Measurements from ENCODE around the gene PRR20C.
"Not testable (repeated sequence)": the region's sequence is repeated elsewhere in the genome, so short reads cannot be mapped to it uniquely, and the experiment has no call there.

The PRR20C gene

DNA sequence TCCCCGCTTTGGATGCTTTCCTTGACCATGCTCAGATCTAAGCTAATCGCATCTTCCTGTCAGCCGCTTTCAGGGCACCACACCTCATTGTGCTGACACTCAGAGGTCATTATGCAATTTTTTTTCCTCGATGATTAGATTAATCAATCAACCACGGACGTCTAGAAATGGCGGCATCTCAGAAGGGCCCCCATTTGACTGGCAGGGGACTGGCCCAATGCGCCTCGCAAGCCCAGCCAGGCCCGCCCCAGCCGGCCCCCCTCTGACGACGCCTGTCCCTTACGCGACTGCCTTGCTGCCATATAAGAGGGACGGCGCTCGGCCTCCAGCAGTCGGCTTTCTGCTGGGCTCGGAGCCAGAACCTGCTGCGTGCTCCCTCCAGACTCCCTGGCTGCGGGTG, at the start of gene PRR20C:
PRR20C (plus strand) TSS at position 301 of the 400 bp plus-strand sequence. CDS start 387 bp downstream, outside the sequence.
- DNase-seq, result not testable (repeated sequence)

GRCh38 chr13:57114945-57115344, 38.9 kb upstream of the PRR20C start:
- DNase-seq, result no peak

DNA sequence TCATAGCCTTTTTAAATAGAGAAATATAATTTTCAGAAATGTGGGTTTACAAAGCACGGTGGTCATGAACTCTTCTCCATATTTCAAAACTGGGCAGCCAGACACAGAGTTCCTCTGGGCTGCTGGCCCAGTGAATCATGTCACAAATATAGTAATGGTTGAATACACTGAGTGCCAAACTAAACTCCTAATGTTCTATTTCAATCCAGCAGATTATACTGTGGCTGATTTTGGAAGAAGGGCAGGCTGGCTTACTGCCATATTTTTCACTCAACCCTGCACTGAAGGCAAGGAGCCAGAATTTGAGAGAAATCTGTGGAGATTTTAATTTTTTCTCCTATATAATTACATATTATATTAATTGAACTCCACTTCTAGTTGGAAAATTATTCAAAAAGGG, 30.2 kb upstream of the PRR20C start:
- DNase-seq, result no peak

DNA sequence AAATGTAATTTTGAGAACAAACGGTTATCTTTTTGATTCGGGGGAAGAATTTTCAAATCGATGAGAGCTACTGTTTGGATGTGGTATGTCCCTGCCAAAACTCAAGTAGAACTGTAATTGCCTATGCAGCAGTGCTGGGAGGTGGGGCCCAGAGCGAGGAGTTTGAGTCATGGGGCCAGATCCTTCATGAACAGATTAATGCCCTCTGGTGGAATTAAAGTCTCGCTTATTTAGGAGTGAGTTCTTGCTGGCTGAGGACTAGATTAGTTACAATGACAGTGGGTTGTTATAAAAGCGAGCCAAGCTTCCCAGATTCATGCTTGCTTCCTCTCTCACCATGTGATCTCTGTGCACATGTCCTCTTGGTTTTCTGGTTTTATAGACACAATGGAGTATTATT, 25.0 kb upstream of the PRR20C start:
- no peak for DNase-seq

DNA sequence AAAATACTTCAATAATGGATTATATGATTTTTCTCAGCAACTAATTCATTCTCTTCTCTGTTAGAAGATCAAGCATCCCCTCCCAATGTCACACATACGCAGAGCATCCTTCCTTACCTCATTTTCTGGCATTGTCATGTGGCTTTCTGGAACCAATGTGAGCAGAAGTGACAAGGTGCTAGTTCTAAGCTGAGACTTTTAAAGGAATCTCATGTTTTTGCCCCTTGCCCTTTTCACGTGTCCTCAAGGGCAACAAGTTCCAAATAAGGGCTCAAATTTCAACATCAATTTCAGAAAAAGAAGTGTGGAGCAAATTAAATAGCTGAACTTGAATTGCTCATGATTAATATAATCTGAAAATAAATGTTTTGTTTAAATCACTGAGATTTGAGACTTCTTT, 17.8 kb upstream of the PRR20C start:
- DNase-seq, result no peak

GRCh38 chr13:57137585-57137984, 16.3 kb upstream of the PRR20C start:
- DNase-seq, result no peak

DNA sequence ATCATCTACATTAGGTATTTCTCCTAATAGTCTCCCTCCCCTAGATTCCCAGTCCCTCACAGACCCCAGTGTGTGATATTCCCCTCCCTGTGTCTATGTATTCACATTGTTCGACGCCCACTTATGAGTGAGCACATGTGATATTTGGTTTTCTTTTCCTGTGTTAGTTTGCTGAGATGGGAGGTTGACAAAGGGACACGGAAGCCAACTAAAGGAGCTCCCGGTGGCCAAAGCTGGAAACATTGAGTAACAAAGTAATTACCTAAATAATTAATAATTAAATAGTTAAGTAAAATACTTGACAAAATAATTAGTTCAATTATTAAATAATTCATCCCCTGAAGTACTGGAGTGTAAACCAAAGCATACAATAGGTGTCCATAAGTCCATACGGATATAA, 14.9 kb upstream of the PRR20C start:
- DNase-seq, result no peak

GRCh38 chr13:57139781-57140180, 14.1 kb upstream of the PRR20C start:
- not testable (repeated sequence) for DNase-seq

DNA sequence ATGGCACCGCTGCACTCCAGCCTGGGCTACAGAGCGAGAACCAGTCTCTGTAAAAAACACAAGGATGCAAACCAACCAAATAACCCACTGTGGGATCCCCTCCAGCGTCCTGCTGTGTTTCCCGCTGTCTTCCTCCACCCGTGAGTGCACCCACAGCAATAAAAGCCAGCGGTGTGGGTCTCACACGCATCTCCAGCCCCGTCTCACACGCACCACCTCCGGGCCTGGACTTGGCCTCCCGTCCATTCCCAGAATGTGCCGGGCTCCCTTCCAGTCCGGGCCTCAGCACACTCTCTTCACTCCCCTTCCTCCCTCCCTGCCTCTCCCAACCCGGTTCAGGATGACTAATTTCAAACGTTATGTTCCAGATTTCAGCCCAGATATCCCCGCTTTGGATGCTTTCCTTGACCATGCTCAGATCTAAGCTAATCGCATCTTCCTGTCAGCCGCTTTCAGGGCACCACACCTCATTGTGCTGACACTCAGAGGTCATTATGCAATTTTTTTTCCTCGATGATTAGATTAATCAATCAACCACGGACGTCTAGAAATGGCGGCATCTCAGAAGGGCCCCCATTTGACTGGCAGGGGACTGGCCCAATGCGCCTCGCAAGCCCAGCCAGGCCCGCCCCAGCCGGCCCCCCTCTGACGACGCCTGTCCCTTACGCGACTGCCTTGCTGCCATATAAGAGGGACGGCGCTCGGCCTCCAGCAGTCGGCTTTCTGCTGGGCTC, 13.5 kb upstream of the PRR20C start, which contains the start of gene PRR20A:
PRR20A (plus strand) TSS at position 684 of the 734 bp plus-strand sequence. CDS start 387 bp downstream, outside the sequence.
- not testable (repeated sequence) for DNase-seq

DNA sequence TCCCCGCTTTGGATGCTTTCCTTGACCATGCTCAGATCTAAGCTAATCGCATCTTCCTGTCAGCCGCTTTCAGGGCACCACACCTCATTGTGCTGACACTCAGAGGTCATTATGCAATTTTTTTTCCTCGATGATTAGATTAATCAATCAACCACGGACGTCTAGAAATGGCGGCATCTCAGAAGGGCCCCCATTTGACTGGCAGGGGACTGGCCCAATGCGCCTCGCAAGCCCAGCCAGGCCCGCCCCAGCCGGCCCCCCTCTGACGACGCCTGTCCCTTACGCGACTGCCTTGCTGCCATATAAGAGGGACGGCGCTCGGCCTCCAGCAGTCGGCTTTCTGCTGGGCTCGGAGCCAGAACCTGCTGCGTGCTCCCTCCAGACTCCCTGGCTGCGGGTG, 6.7 kb upstream of the PRR20C start, which contains the start of gene PRR20B:
PRR20B (plus strand) TSS at position 301 of the 400 bp plus-strand sequence. CDS start 387 bp downstream, outside the sequence.
- DNase-seq, result not testable (repeated sequence)

DNA sequence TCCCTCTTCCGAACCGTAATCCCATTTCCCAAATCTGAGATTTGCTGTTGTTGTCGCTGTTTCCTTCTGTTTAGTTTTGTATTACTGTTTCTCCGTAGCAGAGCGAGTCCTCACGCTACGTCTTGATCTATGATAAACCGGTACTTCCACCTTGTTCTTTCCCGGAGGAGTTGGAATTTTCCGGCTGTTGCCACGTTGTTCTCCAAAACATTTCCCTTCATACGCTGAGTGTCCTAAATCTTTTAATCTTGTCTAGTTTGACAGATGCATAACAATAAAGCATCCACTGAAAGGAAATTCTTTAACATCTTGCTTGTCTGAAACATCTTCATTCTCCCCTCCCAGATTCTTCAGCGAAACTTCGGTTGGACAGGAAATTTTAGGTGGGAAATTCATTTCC, 5.8 kb upstream of the PRR20C start:
- not testable (repeated sequence) for DNase-seq

GRCh38 chr13:57160332-57160731, 6.5 kb downstream of the PRR20C start, which contains the start of gene PRR20D:
TSS of gene PRR20D (plus strand) at chr13:57160632. CDS start at chr13:57161019, 387 bp downstream.
- not testable (repeated sequence) for DNase-seq

DNA sequence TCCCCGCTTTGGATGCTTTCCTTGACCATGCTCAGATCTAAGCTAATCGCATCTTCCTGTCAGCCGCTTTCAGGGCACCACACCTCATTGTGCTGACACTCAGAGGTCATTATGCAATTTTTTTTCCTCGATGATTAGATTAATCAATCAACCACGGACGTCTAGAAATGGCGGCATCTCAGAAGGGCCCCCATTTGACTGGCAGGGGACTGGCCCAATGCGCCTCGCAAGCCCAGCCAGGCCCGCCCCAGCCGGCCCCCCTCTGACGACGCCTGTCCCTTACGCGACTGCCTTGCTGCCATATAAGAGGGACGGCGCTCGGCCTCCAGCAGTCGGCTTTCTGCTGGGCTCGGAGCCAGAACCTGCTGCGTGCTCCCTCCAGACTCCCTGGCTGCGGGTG, 13.0 kb downstream of the PRR20C start, which contains the start of gene PRR20E:
PRR20E (plus strand) TSS at position 301 of the 400 bp plus-strand sequence. CDS start 387 bp downstream, outside the sequence.
- not testable (repeated sequence) for DNase-seq

GRCh38 chr13:57191667-57192066, 37.8 kb downstream of the PRR20C start:
- DNase-seq, result no peak
